PC-9 (cell line): Measurements from ENCODE around the gene LOXL3. TPM values are rescaled to one million over a fixed set of nuclear protein-coding genes. Genes with fewer than 3 reads are reported as not detected.

Experiments used
- BruUV-seq: library from RNA; stranded (reverse); fragments of 400-500 nt; replicated peaks from 2 replicates; lab custom pipeline; 2021; lab: Mats Ljungman, UMichigan
- CTCF ChIA-PET: fragments of 300-600 bp; sonication (Branson Sonifier 250); formaldehyde crosslinking; loops from one replicate; lab custom pipeline; 2022; ENCODE audit warnings: antibody characterized with exemption; lab: Charles Lee
- POLR2A ChIA-PET: fragments of 300-600 bp; sonication (Branson Sonifier 250); formaldehyde crosslinking; loops from one replicate; lab custom pipeline; 2022; ENCODE audit warnings: antibody characterized with exemption; ENCODE audit not compliant: unreplicated experiment; lab: Charles Lee
- DNase-seq, 2 experiments: peaks; one replicate each; pipeline versions ENCODE4 v3.0.0 to v3.0.0-alpha.2; 2015 to 2022; ENCODE audit warnings: mixed read lengths in 1 of 2
- H2AFZ ChIP-seq: fragments of 200-600 bp; sonication (generic); 2 replicates; pipeline ENCODE4 v1.8.1; 2017; ENCODE audit warnings: antibody characterized with exemption
- H3F3A ChIP-seq: fragments of 200-600 bp; sonication (generic); 2 replicates; pipeline ENCODE4 v1.8.1; 2017; ENCODE audit warnings: antibody characterized with exemption, mild to moderate bottlenecking, low read depth; ENCODE audit not compliant: insufficient read depth
- H3K27ac ChIP-seq: fragments of 200-600 bp; sonication (generic); 2 replicates; pipeline ENCODE4 v1.6.1; 2016; ENCODE audit warnings: mixed run types
- H3K27me3 ChIP-seq: fragments of 200-600 bp; sonication (generic); 2 replicates; pipeline ENCODE4 v1.6.1; 2016; ENCODE audit warnings: low read depth, mixed run types; ENCODE audit not compliant: insufficient read depth
- H3K36me3 ChIP-seq: fragments of 200-600 bp; sonication (generic); 2 replicates; pipeline ENCODE4 v1.6.1; 2016; ENCODE audit warnings: low read depth, mixed run types
- H3K4me1 ChIP-seq: fragments of 200-600 bp; sonication (generic); replicated peaks from 2 replicates; pipeline ENCODE4 v1.6.1; 2016; ENCODE audit warnings: mixed run types; ENCODE audit not compliant: insufficient read depth
- H3K4me2 ChIP-seq: fragments of 200-600 bp; sonication (generic); 2 replicates; pipeline ENCODE4 v1.6.1; 2017; ENCODE audit warnings: mixed run types
- H3K4me3 ChIP-seq: fragments of 200-600 bp; sonication (generic); 2 replicates; pipeline ENCODE4 v1.6.1; 2016; ENCODE audit warnings: mixed run types
- H3K79me2 ChIP-seq: fragments of 200-600 bp; sonication (generic); 2 replicates; pipeline ENCODE4 v1.6.1; 2017; ENCODE audit warnings: low read depth, mixed run types
- H3K9me2 ChIP-seq: fragments of 200-600 bp; sonication (generic); 2 replicates; pipeline ENCODE4 v1.8.1; 2017; ENCODE audit warnings: mild to moderate bottlenecking; ENCODE audit not compliant: insufficient read depth
- H3K9me3 ChIP-seq: fragments of 200-600 bp; sonication (generic); 2 replicates; pipeline ENCODE4 v1.8.1; 2016; ENCODE audit warnings: low read depth; ENCODE audit not compliant: insufficient read depth
- H4K20me1 ChIP-seq: fragments of 200-600 bp; sonication (generic); 2 replicates; pipeline ENCODE4 v1.8.1; 2017; ENCODE audit not compliant: insufficient read depth
- CTCF ChIP-seq: fragments of 200-600 bp; sonication (generic); conservative IDR thresholded peaks from 2 replicates; pipeline ENCODE4 v1.6.1; 2017; ENCODE audit warnings: mixed run types, antibody characterized with exemption, mild to moderate bottlenecking, moderate library complexity
- EZH2 ChIP-seq: fragments of 200-600 bp; sonication (generic); IDR thresholded peaks from 2 replicates; pipeline ENCODE4 v1.8.0; 2017; ENCODE audit warnings: antibody characterized with exemption, low read depth
- intact Hi-C: fragments of 100-400 bp; cut with micrococcal nuclease; formaldehyde crosslinking; loops from one replicate; pipeline ENCODE4 v1.10.0; 2022; ENCODE audit not compliant: unreplicated experiment
- total RNA-seq: library from RNA; stranded (reverse); gene quantifications from 2 replicates; pipeline ENCODE4 v1.2.3, GENCODE V29; 2021

LOXL3 gene
- total RNA-seq, 1 experiment from 2014 or later = 3.1 TPM

- ChIA-PET POLR2A (no interaction called here), CTCF (no interaction called here)
- Histone ChIP-seq H3K4me3 (no peak overlapping the region), H3K27me3 (no peaks in the 10 kb centered on the region), H3K4me2 (no peak overlapping the region), H3K9me2 (no peaks in the 10 kb centered on the region), H3K36me3 (0 out of 2 replicates have a peak, but pooled peaks cover 10% of the 10 kb centered on the region), H3F3A (peaks cover 35% of the 10 kb centered on the region; the same call in 1 of the 2 replicates), H3K79me2 (peaks cover 25% of the 10 kb centered on the region), H3K9me3 (no peaks in the 10 kb centered on the region), H4K20me1 (no peaks in the 10 kb centered on the region), H2AFZ (no peak overlapping the region), H3K4me1 (peaks cover 25% of the 10 kb centered on the region), H3K27ac (no peak overlapping the region)
- intact Hi-C loops = loop anchor here (10.0 kb wide), 1 partner anchor 342 kb away; no protein-coding TSS in a partner anchor
- peak in 1 of 2 experiments; percentile 71 for DNase-seq
- BruUV-seq = no TSS peak
- TF ChIP-seq CTCF (no peak), EZH2 (no peak)
Measured at GRCh38 chr2:74502720-74503505, 50.8 kb downstream of the LOXL3 start.

GRCh38 chr2:74502147-74502719 lies 51.5 kb downstream of the LOXL3 start:
- Histone ChIP-seq H2AFZ (no peak overlapping the region), H3K4me1 (peaks cover 31% of the 10 kb centered on the region), H3K27me3 (no peaks in the 10 kb centered on the region), H3K4me3 (no peak overlapping the region), H3K4me2 (no peak overlapping the region), H3K79me2 (peaks cover 29% of the 10 kb centered on the region), H4K20me1 (no peaks in the 10 kb centered on the region), H3K9me2 (no peaks in the 10 kb centered on the region), H3K27ac (no peak overlapping the region), H3F3A (peaks cover 35% of the 10 kb centered on the region; the same call in 1 of the 2 replicates), H3K9me3 (no peaks in the 10 kb centered on the region), H3K36me3 (0 out of 2 replicates have a peak, but pooled peaks cover 10% of the 10 kb centered on the region)
- DNase-seq = no peak
- CTCF ChIA-PET = no interaction called here
- BruUV-seq = no TSS peak
- intact Hi-C loops = loop anchor here (10.0 kb wide), 1 partner anchor 343 kb away; no protein-coding TSS in a partner anchor
- POLR2A ChIA-PET = no interaction called here
- TF ChIP-seq EZH2 (no peak), CTCF (no peak)

GRCh38 chr2:74501335-74502071 lies 52.2 kb downstream of the LOXL3 start:
- TF ChIP-seq EZH2 (no peak), CTCF (no peak)
- peaks cover 32% of the 10 kb centered on the region for H3K4me1 ChIP-seq
- H3K9me2 ChIP-seq = no peaks in the 10 kb centered on the region
- 0 out of 2 replicates have a peak, but pooled peaks cover 10% of the 10 kb centered on the region for H3K36me3 ChIP-seq
- CTCF ChIA-PET = no interaction called here
- no peaks in the 10 kb centered on the region for H3K27me3 ChIP-seq
- intact Hi-C loops = loop anchor here (10.0 kb wide), 1 partner anchor 343 kb away; no protein-coding TSS in a partner anchor
- BruUV-seq = no TSS peak
- H2AFZ ChIP-seq = no peak overlapping the region
- DNase-seq = no peak
- H3F3A ChIP-seq = peaks cover 29% of the 10 kb centered on the region; the same call in 1 of the 2 replicates
- no peak overlapping the region for H3K4me2 ChIP-seq
- no peak overlapping the region for H3K4me3 ChIP-seq
- peaks cover 24% of the 10 kb centered on the region for H3K79me2 ChIP-seq
- H3K27ac ChIP-seq = no peak overlapping the region
- H4K20me1 ChIP-seq = no peaks in the 10 kb centered on the region
- POLR2A ChIA-PET = no interaction called here
- no peaks in the 10 kb centered on the region for H3K9me3 ChIP-seq
